ENCODE data around the gene PCSK2.

Gene PCSK2

DNA sequence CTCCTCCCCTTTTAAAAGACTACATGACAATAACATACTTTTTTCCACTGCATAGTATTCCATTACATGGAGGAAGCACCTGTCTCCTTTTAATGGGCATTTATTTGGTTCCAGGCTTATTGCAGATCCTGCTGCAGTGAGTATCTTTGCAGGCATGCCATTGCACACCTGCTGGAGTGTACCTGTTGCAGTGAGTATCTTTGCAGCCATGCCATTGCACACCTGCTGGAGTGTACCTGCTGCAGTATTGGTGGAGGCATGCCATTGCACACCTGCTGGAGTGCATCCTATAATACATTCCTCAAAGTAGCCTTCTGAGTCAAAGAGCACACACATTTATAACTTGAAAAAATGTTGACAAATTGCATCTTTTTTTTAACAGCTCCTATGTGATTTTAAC lies 302.7 kb downstream of the PCSK2 start:
- no peak for DNase-seq (ENCODE audit: extremely low read depth, low read depth)
- no peak overlapping the region for H3K4me3 ChIP-seq (replicated peaks; ENCODE audit: low read depth, low read length)
- TF ChIP-seq, protein P1, sequence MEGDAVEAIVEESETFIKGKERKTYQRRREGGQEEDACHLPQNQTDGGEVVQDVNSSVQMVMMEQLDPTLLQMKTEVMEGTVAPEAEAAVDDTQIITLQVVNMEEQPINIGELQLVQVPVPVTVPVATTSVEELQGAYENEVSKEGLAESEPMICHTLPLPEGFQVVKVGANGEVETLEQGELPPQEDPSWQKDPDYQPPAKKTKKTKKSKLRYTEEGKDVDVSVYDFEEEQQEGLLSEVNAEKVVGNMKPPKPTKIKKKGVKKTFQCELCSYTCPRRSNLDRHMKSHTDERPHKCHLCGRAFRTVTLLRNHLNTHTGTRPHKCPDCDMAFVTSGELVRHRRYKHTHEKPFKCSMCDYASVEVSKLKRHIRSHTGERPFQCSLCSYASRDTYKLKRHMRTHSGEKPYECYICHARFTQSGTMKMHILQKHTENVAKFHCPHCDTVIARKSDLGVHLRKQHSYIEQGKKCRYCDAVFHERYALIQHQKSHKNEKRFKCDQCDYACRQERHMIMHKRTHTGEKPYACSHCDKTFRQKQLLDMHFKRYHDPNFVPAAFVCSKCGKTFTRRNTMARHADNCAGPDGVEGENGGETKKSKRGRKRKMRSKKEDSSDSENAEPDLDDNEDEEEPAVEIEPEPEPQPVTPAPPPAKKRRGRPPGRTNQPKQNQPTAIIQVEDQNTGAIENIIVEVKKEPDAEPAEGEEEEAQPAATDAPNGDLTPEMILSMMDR (IDR thresholded peaks at IDR 0.05; ENCODE audit: low read depth, low read length, missing control alignments), result no peak

DNA sequence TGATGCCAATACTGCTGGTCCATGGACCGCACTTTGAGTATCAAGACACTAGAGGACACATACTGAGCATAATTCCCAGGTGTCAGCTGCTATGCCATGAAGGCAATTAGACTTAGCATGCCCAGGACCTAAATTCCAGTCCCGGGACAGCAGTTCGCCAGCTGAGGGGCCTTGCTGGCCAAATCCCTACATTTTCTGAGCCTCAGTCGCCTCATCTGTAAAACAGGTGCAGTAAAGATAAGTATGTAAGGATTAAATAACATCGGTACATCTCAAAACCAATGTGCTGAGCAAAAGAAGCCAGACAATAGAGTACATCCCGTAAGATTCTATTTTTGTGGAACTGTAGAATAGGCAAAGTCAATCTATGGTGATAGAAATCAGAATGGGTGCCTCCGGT lies 303.3 kb downstream of the PCSK2 start:
- TF ChIP-seq, protein P1 (IDR thresholded peaks at IDR 0.05; ENCODE audit: low read depth, low read length, missing control alignments), result no peak
- no peak for DNase-seq (ENCODE audit: extremely low read depth, low read depth)
- no peak overlapping the region for H3K4me3 ChIP-seq (replicated peaks; ENCODE audit: low read depth, low read length)

DNA sequence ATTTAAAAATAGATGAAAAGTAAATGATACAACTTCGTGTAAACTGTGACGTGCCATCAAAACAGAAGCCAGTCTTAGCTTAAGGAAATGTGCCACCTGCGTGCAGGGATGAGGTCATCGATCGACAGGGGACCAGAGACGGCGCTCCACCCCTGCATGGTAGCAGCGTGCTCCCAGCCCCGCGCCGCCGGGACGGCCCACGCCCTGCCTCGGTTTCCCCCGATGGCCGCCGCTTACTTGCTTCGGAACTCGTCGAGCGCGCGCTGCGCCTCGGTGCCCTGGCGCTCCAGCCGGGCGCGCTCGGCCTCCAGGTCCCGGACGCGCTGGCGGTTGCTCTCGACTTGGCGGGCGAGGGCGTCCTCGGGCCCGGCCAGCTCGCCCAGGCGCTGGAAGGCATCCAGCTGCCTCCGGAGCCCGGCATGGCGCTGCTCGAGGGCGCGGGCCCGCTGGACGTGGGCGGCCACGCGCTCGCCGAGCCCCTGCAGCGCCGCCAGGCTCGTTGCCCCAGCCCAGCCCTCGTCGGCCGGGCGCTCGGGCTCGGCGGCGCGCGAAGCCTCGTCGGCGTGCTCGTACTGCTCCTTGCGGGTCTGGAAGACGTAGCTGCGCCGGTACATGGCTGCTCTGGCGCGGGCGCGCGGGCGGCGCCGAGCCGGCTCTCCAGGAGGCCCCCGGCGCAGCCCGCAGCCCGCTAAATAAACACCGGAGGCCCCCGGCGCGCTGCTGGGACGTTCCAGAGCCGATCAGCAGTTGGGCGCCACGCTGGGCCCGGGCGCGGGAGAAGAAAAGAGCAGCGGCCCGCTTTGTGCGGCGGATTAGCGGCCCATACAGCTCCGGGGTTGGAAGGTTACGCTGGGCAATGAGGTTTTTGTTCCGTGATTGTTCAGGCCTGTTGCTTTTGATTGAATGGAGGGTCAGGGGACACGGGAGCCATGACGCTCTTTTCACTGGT lies 304.1 kb downstream of the PCSK2 start, which contains the start of gene BFSP1:
Gene BFSP1 (minus strand): TSS at position 664 of the 949 bp plus-strand sequence. CDS start 50 bp downstream, at position 614.
- no peak for DNase-seq (ENCODE audit: extremely low read depth, low read depth)
- H3K4me3 ChIP-seq (replicated peaks; ENCODE audit: low read depth, low read length), result peak within 1 kb of the TSS; percentile 47
- TF ChIP-seq, protein P1 (IDR thresholded peaks at IDR 0.05; ENCODE audit: low read depth, low read length, missing control alignments), result no peak

DNA sequence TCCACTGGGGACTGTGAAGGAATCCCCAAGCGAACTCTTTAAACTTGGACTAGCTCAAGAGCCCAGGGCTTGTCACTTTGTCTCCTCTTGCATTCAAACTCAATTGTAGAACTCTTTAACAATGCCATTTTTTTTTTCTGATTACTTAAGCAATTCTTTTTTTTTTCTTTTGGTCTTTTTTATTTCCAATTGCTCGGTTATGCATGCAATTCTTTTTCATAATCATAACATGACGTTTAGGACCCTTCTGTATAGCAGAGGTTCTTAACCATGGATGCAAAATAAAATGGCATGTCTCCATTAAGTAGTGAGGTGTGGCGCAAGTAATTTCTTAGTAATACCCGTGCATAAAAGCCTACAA lies 304.8 kb downstream of the PCSK2 start:
- peak overlapping the region; percentile 47 for H3K4me3 ChIP-seq (replicated peaks; ENCODE audit: low read depth, low read length)
- TF ChIP-seq, protein P1 (IDR thresholded peaks at IDR 0.05; ENCODE audit: low read depth, low read length, missing control alignments), result no peak
- DNase-seq (ENCODE audit: extremely low read depth, low read depth), result no peak

DNA sequence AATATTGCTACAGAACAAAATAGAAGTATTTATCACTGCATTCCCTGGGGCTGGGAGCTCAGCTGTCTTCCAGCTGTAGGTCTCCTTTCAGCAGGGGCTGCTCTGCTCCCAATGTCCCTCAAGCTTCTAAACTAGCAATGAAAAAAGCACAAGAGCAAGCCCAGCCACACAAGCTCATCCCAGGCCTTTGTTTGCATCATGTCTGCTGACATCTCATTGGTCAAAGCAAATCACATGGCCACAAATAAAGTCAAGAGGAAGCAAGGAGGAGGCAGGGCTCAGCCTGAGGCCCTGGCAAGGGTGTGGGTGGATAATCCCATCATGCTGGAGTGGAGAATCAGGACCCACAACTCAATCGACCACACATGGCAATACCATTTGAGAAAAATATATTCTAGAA lies 306.6 kb downstream of the PCSK2 start:
- TF ChIP-seq, protein P1 (IDR thresholded peaks at IDR 0.05; ENCODE audit: low read depth, low read length, missing control alignments), result no peak
- H3K4me3 ChIP-seq (replicated peaks; ENCODE audit: low read depth, low read length), result no peak overlapping the region
- no peak for DNase-seq (ENCODE audit: extremely low read depth, low read depth)

DNA sequence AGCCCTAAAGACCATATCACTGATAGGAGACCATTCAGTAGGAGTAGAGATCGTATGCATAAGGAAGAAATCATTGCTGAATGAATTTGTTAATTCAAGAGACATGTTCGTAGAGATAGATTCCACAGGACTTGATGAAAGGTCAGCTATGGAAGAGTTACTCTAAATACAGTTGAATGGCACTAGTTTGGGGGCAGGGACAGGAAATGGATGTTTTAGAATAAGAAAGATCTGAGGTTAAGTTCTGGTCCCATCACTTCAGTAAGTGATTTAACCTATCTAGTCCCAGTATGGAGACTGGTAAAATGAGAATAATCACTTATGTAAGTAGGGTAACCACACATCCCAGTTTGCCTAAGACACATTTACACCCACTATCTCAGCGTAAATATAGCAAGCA lies 307.2 kb downstream of the PCSK2 start:
- TF ChIP-seq, protein P1 (IDR thresholded peaks at IDR 0.05; ENCODE audit: low read depth, low read length, missing control alignments), result no peak
- H3K4me3 ChIP-seq (replicated peaks; ENCODE audit: low read depth, low read length), result no peak overlapping the region
- no peak for DNase-seq (ENCODE audit: extremely low read depth, low read depth)

All from HFF-Myc (cell line).